HepG2 (cell line): Measurements from ENCODE around the gene GPR137. TPM values are rescaled to one million over a fixed set of nuclear protein-coding genes. Genes with fewer than 3 reads are reported as not detected.

Source experiments
- ATAC-seq: fragments of 200-7000 bp; cut with Tn5 transposase; 3 replicates; pipeline ENCODE4 v1.9.1; 2020; ENCODE audit warnings: mild to moderate bottlenecking, moderate library complexity
- BruUV-seq: library from RNA; stranded (reverse); fragments of 400-500 nt; replicated peaks from 2 replicates; lab custom pipeline; 2021; lab: Mats Ljungman, UMichigan
- CTCF ChIA-PET: fragments of 300-600 bp; formaldehyde crosslinking; extraction: SDS; loops from one replicate; lab custom pipeline; 2021; ENCODE audit warnings: low total read pairs, inconsistent platforms, low intra/inter-chr PET ratio; lab: Yijun Ruan, JAX
- POLR2A ChIA-PET: fragments of 350-600 bp; sonication (Branson Sonifier 250); formaldehyde crosslinking; loops from one replicate; lab custom pipeline; 2020; ENCODE audit warnings: antibody characterized with exemption, inconsistent platforms; lab: Yijun Ruan, JAX
- DNase-seq: peaks from one replicate; pipeline ENCODE4 v3.0.0-alpha.2; 2015; ENCODE audit warnings: low spot score
- FAIRE-seq: peaks from 3 replicates; lab custom pipeline; 2011; peaks lifted over from hg19 to GRCh38; lab: Jason Lieb, UNC
- H2AFZ ChIP-seq: one replicate; pipeline ENCODE4 v1.6.1; 2011; ENCODE audit warnings: low read length, inconsistent platforms
- H3K27ac ChIP-seq: fragments of 300-600 bp; 3 replicates; pipeline ENCODE4 v1.8.0; 2011; ENCODE audit warnings: mixed run types, mild to moderate bottlenecking, mixed read lengths, low read length, inconsistent platforms; ENCODE audit not compliant: insufficient read depth; ENCODE audit errors: extremely low read length
- H3K27me3 ChIP-seq, 2 experiments: fragments of 200-600 bp in 1 of 2; 2 replicates in 1 of 2; 3 replicates in 1 of 2; pipeline versions ENCODE4 v1.6.0 to v1.8.0; 2011; ENCODE audit warnings: low read length in 2 of 2, mild to moderate bottlenecking in 2 of 2, moderate library complexity in 2 of 2, inconsistent platforms in 1 of 2; ENCODE audit not compliant: insufficient read depth in 2 of 2, control insufficient read depth in 1 of 2
- H3K36me3 ChIP-seq, 2 experiments: fragments of 200-600 bp in 1 of 2; replicated peaks in 1 of 2; 2 replicates in 1 of 2; 3 replicates in 1 of 2; pipeline versions ENCODE4 v1.5.1 to v1.8.0; 2011; ENCODE audit warnings: low read length in 2 of 2, inconsistent platforms in 1 of 2; ENCODE audit not compliant: insufficient read depth in 2 of 2, control insufficient read depth in 1 of 2
- H3K4me1 ChIP-seq: 2 replicates; pipeline ENCODE4 v1.5.1; 2012; ENCODE audit warnings: low read length, inconsistent platforms; ENCODE audit not compliant: insufficient read depth
- H3K4me2 ChIP-seq: 2 replicates; pipeline ENCODE4 v1.6.0; 2011; ENCODE audit warnings: low read depth, low read length, inconsistent platforms
- H3K4me3 ChIP-seq, 3 experiments: fragments of 200-600 bp in 1 of 3; sonication (generic), shearing (Covaris generic) in 1 of 3; replicated peaks in 1 of 3; 2 replicates each; pipeline ENCODE4 v1.5.1; 2011 to 2016; ENCODE audit warnings: low read length in 3 of 3, inconsistent platforms in 2 of 3, low read depth in 2 of 3, mild to moderate bottlenecking in 2 of 3, control low read depth in 1 of 3, mixed read lengths in 1 of 3; ENCODE audit not compliant: insufficient read depth in 1 of 3
- H3K79me2 ChIP-seq: one replicate; pipeline ENCODE4 v1.6.1; 2011; ENCODE audit warnings: low read length, inconsistent platforms; ENCODE audit not compliant: insufficient read depth
- H3K9ac ChIP-seq: 2 replicates; pipeline ENCODE4 v1.6.0; 2011; ENCODE audit warnings: mild to moderate bottlenecking, low read depth, low read length, inconsistent platforms; ENCODE audit not compliant: insufficient read depth
- H3K9me3 ChIP-seq: 2 replicates; pipeline ENCODE4 v1.5.1; 2012; ENCODE audit warnings: mild to moderate bottlenecking, low read length
- H4K20me1 ChIP-seq: 2 replicates; pipeline ENCODE4 v1.6.0; 2011; ENCODE audit warnings: inconsistent platforms, mild to moderate bottlenecking, low read length, moderate library complexity; ENCODE audit not compliant: insufficient read depth
- HDAC1 ChIP-seq: sonication (generic); formaldehyde crosslinking; IDR thresholded peaks from 2 replicates; pipeline ENCODE4 v1.5.1; 2020; ENCODE audit warnings: mild to moderate bottlenecking, missing genetic modification reagents
- MIER2 ChIP-seq: IDR thresholded peaks from 2 replicates; pipeline ENCODE4 v1.6.1; 2016; ENCODE audit warnings: missing biosample characterization, missing genetic modification reagents
- MTA1 ChIP-seq: sonication (generic); formaldehyde crosslinking; IDR thresholded peaks from 2 replicates; pipeline ENCODE4 v1.4.0; 2020; ENCODE audit warnings: missing genetic modification reagents, mild to moderate bottlenecking, borderline replicate concordance
- NR2C2 ChIP-seq: sonication (generic); formaldehyde crosslinking; IDR thresholded peaks from 2 replicates; pipeline ENCODE4 v1.4.0; 2020; ENCODE audit warnings: missing genetic modification reagents, mild to moderate bottlenecking, moderate library complexity, borderline replicate concordance
- NR2F6 ChIP-seq, 2 experiments: IDR thresholded peaks; 2 replicates each; pipeline ENCODE4 v1.6.1; 2016; ENCODE audit warnings: antibody characterized with exemption in 1 of 2, mild to moderate bottlenecking in 1 of 2
- ZBTB20 ChIP-seq: sonication (generic); formaldehyde crosslinking; IDR thresholded peaks from 2 replicates; pipeline ENCODE4 v1.8.1; 2023; ENCODE audit warnings: missing genetic modification reagents, low read depth, mild to moderate bottlenecking, borderline replicate concordance
- ZMYM3 ChIP-seq: sonication (generic); formaldehyde crosslinking; IDR thresholded peaks from 2 replicates; pipeline ENCODE4 v1.5.1; 2020; ENCODE audit warnings: mild to moderate bottlenecking, missing genetic modification reagents
- ZNF124 ChIP-seq: sonication (generic); formaldehyde crosslinking; IDR thresholded peaks from 2 replicates; pipeline ENCODE4 v1.4.0; 2020; ENCODE audit warnings: missing genetic modification reagents
- ZNF256 ChIP-seq: sonication (generic); formaldehyde crosslinking; conservative IDR thresholded peaks from 2 replicates; pipeline ENCODE4 v1.4.0; 2020; ENCODE audit warnings: missing genetic modification reagents
- ZNF737 ChIP-seq: sonication (generic); formaldehyde crosslinking; IDR thresholded peaks from 2 replicates; pipeline ENCODE4 v1.5.0; 2020; ENCODE audit warnings: missing genetic modification reagents, mild to moderate bottlenecking, borderline replicate concordance
- ZNF878 ChIP-seq: sonication (generic); formaldehyde crosslinking; IDR thresholded peaks from 2 replicates; pipeline ENCODE4 v1.8.1; 2023; ENCODE audit warnings: mild to moderate bottlenecking, missing genetic modification reagents, moderate library complexity
- WGBS: methylation state at CpG from one replicate; pipeline ENCODE4 v1.1.6; 2017; ENCODE audit warnings: low lambda C conversion rate; 5-methylcytosine and 5-hydroxymethylcytosine counted together
- in situ Hi-C: cut with HindIII; loops from 2 replicates; pipeline ENCODE4 v1.10.0; 2017; ENCODE audit warnings: low pct_unique_long_range_greater_than_20kb; ENCODE audit not compliant: extremely low pct_ligation_motif_present
- intact Hi-C: fragments of 100-400 bp; cut with micrococcal nuclease; formaldehyde crosslinking; loops from one replicate; pipeline ENCODE4 v1.10.0; 2022; ENCODE audit not compliant: unreplicated experiment
- polyA plus RNA-seq, 8 experiments: library from polyadenylated mRNA; depleted of rRNA in 3 of 8; stranded (reverse) in 7 of 8; unstranded in 1 of 8; fragments of >200 nt; fragmentation: Illumina TruSeq in 4 of 8; extraction: Trizol in 4 of 8; gene quantifications; 2 replicates each; pipeline versions ENCODE4 v1.2.1 to v1.2.3, GENCODE V29; 2011 to 2016; ENCODE audit warnings: low read depth in 4 of 8, missing spikeins in 1 of 8, mixed read lengths in 1 of 8; ENCODE audit not compliant: insufficient read depth in 1 of 8
- total RNA-seq, 5 experiments: library from RNA; depleted of rRNA; stranded (reverse); fragments of >200 nt; fragmentation: Illumina TruSeq; extraction: Trizol; gene quantifications; 2 replicates each; pipeline ENCODE4 v1.2.3, GENCODE V29; 2016; ENCODE audit warnings: low read depth in 1 of 5
- TF ChIP-seq, protein P1 (sequence below): IDR thresholded peaks from 2 replicates; pipeline ENCODE4 v1.6.1; 2018; ENCODE audit warnings: missing genetic modification reagents
- TF ChIP-seq, protein P2 (sequence below): sonication (generic); formaldehyde crosslinking; IDR thresholded peaks from 2 replicates; pipeline ENCODE4 v1.5.0; 2020; ENCODE audit warnings: missing genetic modification reagents
- TF ChIP-seq, protein P3 (sequence below): sonication (generic); formaldehyde crosslinking; IDR thresholded peaks from 2 replicates; pipeline ENCODE4 v1.9.0; 2021; ENCODE audit warnings: missing genetic modification reagents, mild to moderate bottlenecking, borderline replicate concordance

Gene GPR137
- total and polyA plus RNA-seq, 2 of the 13 experiments (the other 11 are each of a cell fraction or from before 2014, with no cell fraction given) = 8.5 to 13.2 TPM

DNA sequence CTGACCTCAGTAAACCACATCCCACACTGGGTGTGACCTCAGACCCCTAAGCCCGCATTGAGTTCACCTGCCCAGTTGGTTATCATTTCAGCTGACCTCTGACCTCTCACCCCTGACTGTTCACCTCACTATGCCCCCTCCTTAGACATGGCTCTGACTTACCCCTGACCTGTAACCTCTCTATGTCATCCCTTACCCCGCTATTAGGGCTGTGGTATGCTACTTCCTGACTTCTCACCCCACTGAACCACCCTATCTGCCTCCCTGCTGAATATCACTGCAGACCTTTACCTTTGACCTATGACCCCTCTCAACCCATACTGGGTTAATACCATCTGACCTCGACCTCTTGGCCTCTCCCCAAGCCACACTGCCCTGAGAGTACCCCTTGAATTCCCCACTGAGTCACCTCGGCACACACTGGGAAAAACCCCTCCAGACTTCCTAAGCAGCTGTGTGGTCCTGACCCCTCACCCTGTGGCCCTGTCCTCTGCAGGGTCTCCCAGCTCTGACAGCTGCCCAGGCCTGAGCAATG lies 26.0 kb upstream of the GPR137 start:
- in situ Hi-C loops = no loop called here
- FAIRE-seq = no peak
- POLR2A ChIA-PET = interaction anchor here (2.6 kb wide), 1 partner anchor 10 kb away, joined by 10 read pairs; no protein-coding TSS in a partner anchor
- Histone ChIP-seq H3K27me3 (no peaks in the 10 kb centered on the region), H2AFZ (no peak overlapping the region), H4K20me1 (no peaks in the 10 kb centered on the region), H3K9me3 (no peaks in the 10 kb centered on the region), H3K4me1 (no peaks in the 10 kb centered on the region)
- ATAC-seq = no peak
- CTCF ChIA-PET = no interaction called here
- WGBS = 88% methylated on average over 4 of the region's 4 CpGs
- TF ChIP-seq NR2C2 (CRISPR knock-in tag) (peak; percentile 46; the same call in 1 of the 2 replicates), NR2F6 (IDR thresholded peaks at IDR 0.05) (peak; percentile 54; the same call in 1 of the 2 replicates), NR2F6 (CRISPR knock-in tag; IDR thresholded peaks at IDR 0.05) (no peak)
- TF ChIP-seq, protein P1, sequence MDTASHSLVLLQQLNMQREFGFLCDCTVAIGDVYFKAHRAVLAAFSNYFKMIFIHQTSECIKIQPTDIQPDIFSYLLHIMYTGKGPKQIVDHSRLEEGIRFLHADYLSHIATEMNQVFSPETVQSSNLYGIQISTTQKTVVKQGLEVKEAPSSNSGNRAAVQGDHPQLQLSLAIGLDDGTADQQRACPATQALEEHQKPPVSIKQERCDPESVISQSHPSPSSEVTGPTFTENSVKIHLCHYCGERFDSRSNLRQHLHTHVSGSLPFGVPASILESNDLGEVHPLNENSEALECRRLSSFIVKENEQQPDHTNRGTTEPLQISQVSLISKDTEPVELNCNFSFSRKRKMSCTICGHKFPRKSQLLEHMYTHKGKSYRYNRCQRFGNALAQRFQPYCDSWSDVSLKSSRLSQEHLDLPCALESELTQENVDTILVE (CRISPR knock-in tag) = no peak
- TF ChIP-seq, all 625 proteins: peak for 2
- no peak overlapping the region for H3K9ac ChIP-seq
- no peaks in the 10 kb centered on the region for H3K79me2 ChIP-seq
- H3K4me2 ChIP-seq = no peak overlapping the region
- H3K27ac ChIP-seq = no peak overlapping the region
- DNase-seq = no peak
- H3K36me3 ChIP-seq = peaks cover 14 to 45% of the 10 kb centered on the region in 2 experiments; a peak in 4 of 5 replicates
- no peak overlapping the region for H3K4me3 ChIP-seq
- intact Hi-C loops = no loop called here
- no TSS peak for BruUV-seq

DNA sequence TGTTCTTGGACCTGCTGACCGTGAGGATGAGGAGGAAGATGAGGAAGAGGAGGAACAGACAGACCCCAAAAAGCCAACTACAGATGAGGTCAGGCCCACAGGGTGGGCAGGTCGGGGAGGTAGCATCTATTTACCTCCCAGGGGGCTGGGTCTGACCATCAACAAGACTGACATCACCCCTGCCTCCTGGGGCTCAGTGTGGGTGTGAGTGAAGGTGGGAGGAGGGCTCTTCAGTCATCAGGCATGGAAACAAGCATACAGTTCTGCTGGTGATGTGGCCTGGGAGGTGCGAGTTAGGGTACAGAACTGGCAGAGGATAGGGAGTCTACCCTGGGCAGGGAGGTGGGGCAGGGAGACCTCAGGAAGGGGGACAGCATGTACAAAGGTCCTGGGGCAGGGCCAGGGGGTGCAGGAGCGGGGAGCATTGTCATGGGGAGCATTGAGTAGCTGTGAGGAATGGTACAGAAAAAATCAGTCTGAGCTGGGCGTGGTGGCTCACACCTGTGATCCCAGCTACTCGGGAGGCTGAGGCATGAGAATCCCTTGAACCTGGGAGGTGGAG lies 25.4 kb upstream of the GPR137 start:
- Histone ChIP-seq H3K4me2 (no peak overlapping the region), H3K4me3 (no peak overlapping the region), H3K27ac (no peak overlapping the region), H4K20me1 (no peaks in the 10 kb centered on the region), H3K4me1 (no peaks in the 10 kb centered on the region), H3K79me2 (no peaks in the 10 kb centered on the region), H3K9me3 (no peaks in the 10 kb centered on the region), H3K9ac (no peak overlapping the region), H3K27me3 (no peaks in the 10 kb centered on the region), H3K36me3 (peaks cover 14 to 45% of the 10 kb centered on the region in 2 experiments; a peak in 4 of 5 replicates), H2AFZ (no peak overlapping the region)
- CTCF ChIA-PET = no interaction called here
- no peak for DNase-seq
- in situ Hi-C loops = no loop called here
- intact Hi-C loops = no loop called here
- BruUV-seq = no TSS peak
- FAIRE-seq = no peak
- POLR2A ChIA-PET = interaction anchor here (0.9 kb wide), 1 partner anchor 9 kb away, joined by 3 read pairs; no protein-coding TSS in a partner anchor
- 98% methylated on average over 6 of the region's 6 CpGs for WGBS
- no peak for ATAC-seq
- TF ChIP-seq, protein P2, sequence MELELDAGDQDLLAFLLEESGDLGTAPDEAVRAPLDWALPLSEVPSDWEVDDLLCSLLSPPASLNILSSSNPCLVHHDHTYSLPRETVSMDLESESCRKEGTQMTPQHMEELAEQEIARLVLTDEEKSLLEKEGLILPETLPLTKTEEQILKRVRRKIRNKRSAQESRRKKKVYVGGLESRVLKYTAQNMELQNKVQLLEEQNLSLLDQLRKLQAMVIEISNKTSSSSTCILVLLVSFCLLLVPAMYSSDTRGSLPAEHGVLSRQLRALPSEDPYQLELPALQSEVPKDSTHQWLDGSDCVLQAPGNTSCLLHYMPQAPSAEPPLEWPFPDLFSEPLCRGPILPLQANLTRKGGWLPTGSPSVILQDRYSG (CRISPR knock-in tag) = no peak
- TF ChIP-seq ZMYM3 (CRISPR knock-in tag) (no peak), ZNF256 (no peak), ZNF124 (CRISPR knock-in tag) (no peak), ZNF737 (CRISPR knock-in tag) (no peak), MTA1 (CRISPR knock-in tag) (no peak), HDAC1 (CRISPR knock-in tag) (no peak), MIER2 (CRISPR knock-in tag) (no peak), ZNF878 (CRISPR knock-in tag) (no peak), ZBTB20 (no peak)
- TF ChIP-seq, protein P3, sequence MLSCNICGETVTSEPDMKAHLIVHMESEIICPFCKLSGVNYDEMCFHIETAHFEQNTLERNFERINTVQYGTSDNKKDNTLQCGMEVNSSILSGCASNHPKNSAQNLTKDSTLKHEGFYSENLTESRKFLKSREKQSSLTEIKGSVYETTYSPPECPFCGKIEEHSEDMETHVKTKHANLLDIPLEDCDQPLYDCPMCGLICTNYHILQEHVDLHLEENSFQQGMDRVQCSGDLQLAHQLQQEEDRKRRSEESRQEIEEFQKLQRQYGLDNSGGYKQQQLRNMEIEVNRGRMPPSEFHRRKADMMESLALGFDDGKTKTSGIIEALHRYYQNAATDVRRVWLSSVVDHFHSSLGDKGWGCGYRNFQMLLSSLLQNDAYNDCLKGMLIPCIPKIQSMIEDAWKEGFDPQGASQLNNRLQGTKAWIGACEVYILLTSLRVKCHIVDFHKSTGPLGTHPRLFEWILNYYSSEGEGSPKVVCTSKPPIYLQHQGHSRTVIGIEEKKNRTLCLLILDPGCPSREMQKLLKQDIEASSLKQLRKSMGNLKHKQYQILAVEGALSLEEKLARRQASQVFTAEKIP = no peak
